Ammon's horn (tissue), 1 donor: Measurements from ENCODE around the gene PKD1.

ENCODE experiments used
- DNase-seq: peaks from one replicate; pipeline ENCODE4 v3.0.0-alpha.2; 2016; ENCODE audit warnings: low spot score

The PKD1 gene

GRCh38 chr16:2135770-2136490, at the start of gene PKD1:
PKD1 (minus strand) TSS chr16:2135898; CDS start chr16:2135689, 209 bp downstream.
- peak; percentile 91 for DNase-seq

GRCh38 chr16:2184962-2185361, 49.3 kb upstream of the PKD1 start:
- DNase-seq, result no peak

- DNase-seq, result no peak
Measured at GRCh38 chr16:2184346-2184745, 48.6 kb upstream of the PKD1 start.

GRCh38 chr16:2183671-2184070, 48.0 kb upstream of the PKD1 start:
- no peak for DNase-seq

- no peak for DNase-seq
Measured at GRCh38 chr16:2181952-2182351, 46.3 kb upstream of the PKD1 start.

GRCh38 chr16:2180962-2181923, 45.5 kb upstream of the PKD1 start:
- DNase-seq, result no peak

- no peak for DNase-seq
Measured at GRCh38 chr16:2180461-2180860, 44.8 kb upstream of the PKD1 start.

GRCh38 chr16:2179576-2179975, 43.9 kb upstream of the PKD1 start:
- no peak for DNase-seq

GRCh38 chr16:2179107-2179501, 43.4 kb upstream of the PKD1 start:
- no peak for DNase-seq

- no peak for DNase-seq
Measured at GRCh38 chr16:2178321-2179106, 42.8 kb upstream of the PKD1 start.

- DNase-seq, result no peak
Measured at GRCh38 chr16:2177561-2177960, 41.9 kb upstream of the PKD1 start.

GRCh38 chr16:2177101-2177500, 41.4 kb upstream of the PKD1 start:
- DNase-seq, result no peak

GRCh38 chr16:2176047-2176446, 40.3 kb upstream of the PKD1 start:
- DNase-seq, result no peak

- DNase-seq, result no peak
Measured at GRCh38 chr16:2175454-2175853, 39.8 kb upstream of the PKD1 start.

- no peak for DNase-seq
Measured at GRCh38 chr16:2174396-2175131, 38.9 kb upstream of the PKD1 start.

- no peak for DNase-seq
Measured at GRCh38 chr16:2173916-2174315, 38.2 kb upstream of the PKD1 start.

GRCh38 chr16:2173366-2173765, 37.7 kb upstream of the PKD1 start:
- DNase-seq, result no peak

GRCh38 chr16:2172688-2173335, 37.1 kb upstream of the PKD1 start:
- DNase-seq, result no peak

GRCh38 chr16:2171601-2172178, 36.0 kb upstream of the PKD1 start:
- no peak for DNase-seq

GRCh38 chr16:2170587-2171435, 35.1 kb upstream of the PKD1 start:
- no peak for DNase-seq
